Measurements from ENCODE around the gene TPD52L1. TPM values are rescaled to one million over a fixed set of nuclear protein-coding genes. Genes with fewer than 3 reads are reported as not detected.

The TPD52L1 gene
- total RNA-seq, 6 experiments from 2014 or later: 36.8 to 119 (median 47.7) TPM

- Histone ChIP-seq H3K9me3 (no peaks in the 10 kb centered on the region), H3K27ac (peak overlapping the region in 2 of 3 donors; percentile 37 to 55), H3K4me1 (peaks cover 0 to 30% (median 8%) of the 10 kb centered on the region in 4 donors), H3K27me3 (no peaks in the 10 kb centered on the region), H3K36me3 (no peaks in the 10 kb centered on the region), H3K4me3 (no peak overlapping the region)
- ATAC-seq (peak; percentile 86 to 92 (median 89)), DNase-seq (peak; percentile 53 to 86 (median 67))
- 47% methylated on average over 2 of the region's 2 CpGs for WGBS (ENCODE audit: insufficient coverage, low coverage, low lambda C conversion rate, missing lambda C conversion rate)
- no peak for TF ChIP-seq POLR2A (IDR thresholded peaks at IDR 0.05)
- no peak for TF ChIP-seq CTCF (IDR thresholded peaks at IDR 0.05)
- intact Hi-C loops (cut with DNase I): loop anchor here (10.0 kb wide), 1 partner anchor 452 kb away; no protein-coding TSS in a partner anchor
Measured at GRCh38 chr6:125312478-125312877, 158.9 kb downstream of the TPD52L1 start.

GRCh38 chr6:125312950-125313349 lies 159.4 kb downstream of the TPD52L1 start:
- intact Hi-C loops (cut with DNase I): loop anchor here (10.0 kb wide), 1 partner anchor 452 kb away; no protein-coding TSS in a partner anchor
- peaks cover 0 to 25% (median 8%) of the 10 kb centered on the region in 4 donors for H3K4me1 ChIP-seq
- no peak overlapping the region for H3K4me3 ChIP-seq
- 25% methylated on average over 1 of the region's 4 CpGs for WGBS (ENCODE audit: insufficient coverage, low coverage, low lambda C conversion rate, missing lambda C conversion rate)
- H3K27me3 ChIP-seq: no peaks in the 10 kb centered on the region
- peak overlapping the region in 2 of 3 donors; percentile 37 to 55 for H3K27ac ChIP-seq
- no peaks in the 10 kb centered on the region for H3K9me3 ChIP-seq
- H3K36me3 ChIP-seq: no peaks in the 10 kb centered on the region
- no peak for DNase-seq
- ATAC-seq: peak in 3 of 4 donors; percentile 6 to 40 (median 39)
- TF ChIP-seq POLR2A (IDR thresholded peaks at IDR 0.05) (no peak), CTCF (IDR thresholded peaks at IDR 0.05) (no peak)

Other genes with a start within 250 kb of the TPD52L1 start
- 10 to 100 TPM in 5 of 6 experiments, 1 to 10 TPM in 1; 9.8 to 20.7 (median 14.3) TPM for gene RNF217, start 191.3 kb upstream of the TPD52L1 start, total RNA-seq
- 10 to 100 TPM in 3 of 6 experiments, 1 to 10 TPM in 3; 6.8 to 15.6 (median 9.5) TPM for gene HDDC2, start 148.2 kb downstream of the TPD52L1 start, total RNA-seq

All from right lobe of liver (tissue), 6 donors.